GM12873 (cell line): ENCODE results near the gene EPN3.

Experiments used
- CTCF ChIP-seq: IDR thresholded peaks from 2 replicates; pipeline ENCODE4 v1.5.1; 2012; ENCODE audit warnings: low read depth, mild to moderate bottlenecking, moderate library complexity, low read length, control low read depth; ENCODE audit not compliant: insufficient read depth; ENCODE audit errors: missing control alignments

Gene EPN3

DNA sequence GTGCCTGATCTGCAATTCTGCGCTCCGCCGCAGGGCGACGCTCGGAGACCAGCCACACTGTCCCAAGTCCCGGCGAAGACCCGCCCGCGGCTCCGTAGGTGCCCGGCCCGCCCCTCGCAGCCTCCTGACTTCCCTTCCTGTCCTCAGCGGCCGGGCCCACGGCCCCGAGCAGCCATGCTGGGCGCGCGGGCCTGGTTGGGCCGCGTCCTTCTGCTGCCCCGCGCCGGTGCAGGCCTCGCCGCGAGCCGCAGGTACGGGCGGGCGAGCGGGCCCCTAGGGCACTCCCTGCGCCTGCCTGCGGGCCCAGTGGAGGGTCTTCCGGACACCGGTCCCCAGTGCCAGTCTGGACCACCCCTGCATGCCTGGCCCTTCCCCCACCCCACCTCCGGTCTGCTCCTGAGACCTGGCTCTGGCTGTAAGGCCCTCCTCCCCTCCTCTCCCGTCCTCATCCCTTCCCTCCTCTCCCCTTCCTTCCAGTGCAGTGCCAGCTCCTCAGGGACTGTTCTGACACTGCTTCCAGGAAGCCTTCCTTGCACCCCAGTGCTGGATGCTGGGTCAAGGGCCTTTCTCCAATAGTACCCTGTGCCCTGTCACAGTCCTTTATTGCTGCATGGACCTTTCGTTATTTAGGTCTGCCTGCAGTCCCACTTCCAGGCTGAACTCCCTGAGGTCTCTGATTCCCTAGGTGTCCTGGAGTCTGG lies 14.7 kb downstream of the EPN3 start, which contains the start of gene SPATA20:
TSS of gene SPATA20 (plus strand) at position 140 of the 701 bp plus-strand sequence. CDS start at position 175, 35 bp downstream.
- peak; percentile 99 for TF ChIP-seq CTCF

DNA sequence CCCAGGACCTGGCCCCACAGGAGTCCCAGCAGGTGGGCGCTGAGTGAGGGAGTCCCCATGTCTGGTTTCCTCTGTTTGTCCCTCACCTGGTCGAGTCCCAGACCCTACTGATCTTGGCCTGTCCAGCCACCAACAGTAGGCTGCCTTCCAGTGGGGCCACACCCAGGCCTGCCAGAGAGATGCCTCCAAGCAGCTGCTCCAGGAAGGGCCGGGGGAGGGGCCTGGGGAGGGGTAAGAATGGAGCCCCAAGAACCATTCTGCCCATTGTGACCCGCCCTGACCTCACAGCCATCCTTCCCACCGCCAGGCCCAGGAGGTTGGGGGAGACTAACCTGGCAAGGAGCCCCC lies 15.2 kb downstream of the EPN3 start:
- TF ChIP-seq CTCF, result no peak

DNA sequence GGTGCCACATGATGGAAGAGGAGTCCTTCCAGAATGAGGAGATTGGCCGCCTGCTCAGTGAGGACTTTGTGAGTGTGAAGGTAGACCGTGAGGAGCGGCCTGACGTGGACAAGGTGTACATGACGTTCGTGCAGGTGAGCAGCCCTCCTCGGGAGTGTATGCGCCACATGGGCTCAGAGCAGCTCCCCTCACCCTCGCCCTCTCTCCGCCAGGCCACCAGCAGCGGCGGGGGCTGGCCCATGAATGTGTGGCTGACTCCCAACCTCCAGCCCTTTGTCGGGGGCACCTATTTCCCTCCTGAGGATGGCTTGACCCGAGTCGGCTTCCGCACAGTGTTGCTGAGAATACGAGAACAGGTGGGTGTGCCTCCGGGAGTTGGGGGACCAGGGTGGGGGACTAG lies 16.3 kb downstream of the EPN3 start:
- TF ChIP-seq CTCF, result no peak

DNA sequence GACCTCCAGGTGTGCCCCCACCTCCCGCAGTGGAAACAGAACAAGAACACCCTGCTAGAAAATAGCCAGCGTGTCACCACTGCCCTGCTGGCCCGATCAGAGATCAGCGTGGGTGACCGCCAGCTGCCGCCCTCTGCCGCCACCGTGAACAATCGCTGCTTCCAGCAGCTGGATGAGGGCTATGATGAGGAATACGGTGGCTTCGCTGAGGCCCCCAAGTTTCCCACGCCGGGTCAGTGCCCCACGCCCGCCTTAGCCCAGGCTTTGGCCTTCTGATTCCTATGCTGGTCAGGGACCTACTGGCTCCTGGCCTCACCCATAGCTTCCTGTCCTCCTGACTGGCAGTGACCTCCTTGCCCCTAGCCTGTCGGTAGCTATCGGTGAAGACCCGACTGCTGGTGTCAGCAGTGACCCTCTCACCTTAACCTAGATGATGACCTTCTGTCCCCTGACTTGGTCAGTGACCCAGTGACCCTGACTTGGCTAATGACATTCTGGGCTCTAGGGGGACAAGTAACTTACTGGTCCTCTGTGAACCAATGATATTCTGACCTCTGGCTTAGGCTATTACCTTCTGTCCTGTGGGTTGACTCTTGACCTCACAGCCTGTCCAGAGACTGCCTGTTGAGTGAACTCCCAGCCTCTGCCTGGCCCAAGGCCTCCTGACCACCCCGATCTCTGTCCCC lies 16.9 kb downstream of the EPN3 start:
- no peak for TF ChIP-seq CTCF

- TF ChIP-seq CTCF, result no peak
Measured at GRCh38 chr17:50549969-50550368, 17.4 kb downstream of the EPN3 start.

GRCh38 chr17:50550661-50551432 lies 18.3 kb downstream of the EPN3 start:
- peak; percentile 58 for TF ChIP-seq CTCF

DNA sequence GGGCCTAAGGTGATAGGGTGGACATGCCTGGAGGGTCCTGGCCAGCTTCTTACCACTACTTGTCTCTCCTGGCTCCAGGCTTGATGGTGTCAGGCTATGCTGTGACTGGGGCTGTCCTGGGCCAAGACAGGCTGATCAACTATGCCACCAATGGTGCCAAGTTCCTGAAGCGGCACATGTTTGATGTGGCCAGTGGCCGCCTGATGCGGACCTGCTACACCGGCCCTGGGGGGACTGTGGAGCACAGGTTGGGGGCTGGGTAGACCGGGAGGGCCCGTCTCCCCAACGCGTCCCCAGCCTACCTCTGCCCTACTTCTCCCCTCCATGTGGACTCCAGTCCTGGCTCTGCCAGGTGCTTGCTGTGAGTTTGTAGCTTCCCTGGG lies 18.9 kb downstream of the EPN3 start:
- no peak for TF ChIP-seq CTCF
